22Rv1 (cell line): Measurements from ENCODE around the gene CXorf49B.

Source experiments
- ZFX ChIP-seq: fragments of 450-650 bp; IDR thresholded peaks from 2 replicates; pipeline ENCODE4 v1.6.1; 2017; ENCODE audit warnings: antibody characterized with exemption, borderline replicate concordance
- TF ChIP-seq, protein P1 (sequence below): fragments of 450-650 bp; IDR thresholded peaks from 2 replicates; pipeline ENCODE4 v1.5.1; 2017; ENCODE audit warnings: mild to moderate bottlenecking

DNA sequence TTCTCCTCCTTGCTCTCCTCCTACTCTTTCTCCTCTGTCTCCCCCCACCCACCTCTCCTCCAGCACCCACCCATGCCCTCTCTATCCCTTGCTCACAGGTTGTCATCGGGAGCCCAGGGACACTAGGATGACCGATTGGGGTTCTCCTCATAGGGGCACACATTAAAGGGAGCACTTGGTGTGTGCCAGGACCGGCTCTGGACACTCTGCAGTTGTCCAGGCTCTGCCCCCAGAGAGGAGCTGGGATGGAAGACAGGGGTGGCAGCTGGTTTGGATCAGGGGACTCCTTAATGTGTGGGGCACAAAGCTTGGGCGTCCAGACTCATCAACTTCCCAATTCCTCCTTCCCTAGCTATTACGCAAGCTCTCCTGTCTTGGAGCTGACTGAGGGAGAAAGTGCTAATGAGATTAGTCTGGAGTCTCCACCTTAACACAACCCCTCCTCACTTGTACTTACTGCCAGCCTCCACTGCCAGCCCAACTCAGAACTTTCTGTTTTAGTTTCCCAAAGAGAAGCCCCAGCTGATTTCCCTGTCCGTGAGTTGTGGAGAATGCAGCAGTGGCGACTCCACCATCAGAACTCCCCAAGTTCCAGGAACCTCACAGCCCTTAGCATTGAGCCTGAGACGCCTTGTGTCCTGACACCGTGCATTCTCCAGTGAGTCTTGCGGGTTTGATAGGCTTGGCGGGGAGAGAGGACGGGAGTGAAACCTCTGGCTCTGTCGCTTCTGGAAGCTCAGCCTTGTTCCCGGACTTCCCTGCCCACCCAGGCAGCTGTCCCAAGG lies 52.2 kb downstream of the CXorf49B start:
- TF ChIP-seq, protein P1, sequence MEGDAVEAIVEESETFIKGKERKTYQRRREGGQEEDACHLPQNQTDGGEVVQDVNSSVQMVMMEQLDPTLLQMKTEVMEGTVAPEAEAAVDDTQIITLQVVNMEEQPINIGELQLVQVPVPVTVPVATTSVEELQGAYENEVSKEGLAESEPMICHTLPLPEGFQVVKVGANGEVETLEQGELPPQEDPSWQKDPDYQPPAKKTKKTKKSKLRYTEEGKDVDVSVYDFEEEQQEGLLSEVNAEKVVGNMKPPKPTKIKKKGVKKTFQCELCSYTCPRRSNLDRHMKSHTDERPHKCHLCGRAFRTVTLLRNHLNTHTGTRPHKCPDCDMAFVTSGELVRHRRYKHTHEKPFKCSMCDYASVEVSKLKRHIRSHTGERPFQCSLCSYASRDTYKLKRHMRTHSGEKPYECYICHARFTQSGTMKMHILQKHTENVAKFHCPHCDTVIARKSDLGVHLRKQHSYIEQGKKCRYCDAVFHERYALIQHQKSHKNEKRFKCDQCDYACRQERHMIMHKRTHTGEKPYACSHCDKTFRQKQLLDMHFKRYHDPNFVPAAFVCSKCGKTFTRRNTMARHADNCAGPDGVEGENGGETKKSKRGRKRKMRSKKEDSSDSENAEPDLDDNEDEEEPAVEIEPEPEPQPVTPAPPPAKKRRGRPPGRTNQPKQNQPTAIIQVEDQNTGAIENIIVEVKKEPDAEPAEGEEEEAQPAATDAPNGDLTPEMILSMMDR: no peak
- TF ChIP-seq ZFX: no peak
